Bronchial epithelial cell (primary cell): Measurements from ENCODE around the gene SEZ6L. TPM values are rescaled to one million over a fixed set of nuclear protein-coding genes. Genes with fewer than 3 reads are reported as not detected.

Source experiments
- DNase-seq: peaks from one replicate; pipeline ENCODE4 v3.0.0-alpha.2; 2010; ENCODE audit warnings: low read depth
- FAIRE-seq: peaks from 2 replicates; lab custom pipeline; 2011; peaks lifted over from hg19 to GRCh38; lab: Jason Lieb, UNC
- H3K27me3 ChIP-seq: 2 replicates; pipeline ENCODE4 v1.5.1; 2011; ENCODE audit warnings: low read length; ENCODE audit not compliant: control insufficient read depth, insufficient read depth
- H3K36me3 ChIP-seq: 2 replicates; pipeline ENCODE4 v1.5.1; 2011; ENCODE audit warnings: low read length; ENCODE audit not compliant: control insufficient read depth, insufficient read depth
- H3K4me3 ChIP-seq: 2 replicates; pipeline ENCODE4 v1.5.1; 2011; ENCODE audit warnings: mild to moderate bottlenecking, low read depth, low read length, control low read depth
- total RNA-seq: library from RNA; depleted of rRNA; stranded (reverse); fragments of >200 nt; gene quantifications from 2 replicates; pipeline ENCODE4 v1.2.1, GENCODE V29; 2014
- TF ChIP-seq, protein P1 (sequence below): IDR thresholded peaks from 2 replicates; pipeline ENCODE4 v1.5.1; 2011; ENCODE audit warnings: mild to moderate bottlenecking, moderate library complexity, low read length, control low read depth, inconsistent platforms; ENCODE audit not compliant: insufficient read depth, severe bottlenecking

Gene SEZ6L
- total RNA-seq, 1 donor from 2014 or later = not detected

DNA sequence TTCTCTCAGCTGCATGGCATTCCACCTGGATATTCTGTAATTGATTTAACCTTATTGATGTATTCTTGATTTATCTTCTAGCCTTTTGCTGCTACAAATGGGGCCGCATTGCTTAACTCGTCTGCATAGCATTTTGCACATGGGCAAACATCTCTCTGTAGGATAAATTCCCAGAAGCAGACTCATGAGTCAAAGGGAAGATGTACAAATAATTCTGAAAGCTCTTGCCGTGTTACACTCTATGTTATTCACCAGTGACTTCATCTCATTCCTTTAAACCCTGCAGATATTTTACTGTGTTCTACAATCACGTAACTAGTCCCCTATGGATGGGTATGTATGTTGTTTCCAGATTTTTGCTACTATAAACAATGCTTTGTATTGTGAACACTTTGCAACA, 112.7 kb downstream of the SEZ6L start:
- no peak for FAIRE-seq

DNA sequence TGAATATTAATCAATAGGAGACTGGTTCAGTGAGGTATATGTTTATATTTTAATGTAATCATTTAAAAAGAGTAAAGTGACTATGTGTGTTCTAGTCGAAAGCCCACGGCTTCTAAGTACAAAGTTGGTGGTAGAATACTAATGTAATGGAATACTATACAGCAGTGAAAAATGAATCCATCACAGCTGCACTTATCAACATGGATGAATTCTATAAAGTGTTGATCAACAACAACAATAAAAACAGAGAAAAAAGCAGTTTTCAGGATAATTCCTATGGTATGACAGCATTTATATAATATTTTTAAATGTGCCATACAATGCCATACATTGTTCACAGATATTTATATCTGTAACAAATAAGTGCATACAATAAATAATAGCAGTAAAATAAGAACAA, 114.1 kb downstream of the SEZ6L start:
- H3K4me3 ChIP-seq = no peak overlapping the region
- FAIRE-seq (no peak), DNase-seq (no peak)
- no peaks in the 10 kb centered on the region for H3K36me3 ChIP-seq
- H3K27me3 ChIP-seq = no peaks in the 10 kb centered on the region
- TF ChIP-seq, protein P1, sequence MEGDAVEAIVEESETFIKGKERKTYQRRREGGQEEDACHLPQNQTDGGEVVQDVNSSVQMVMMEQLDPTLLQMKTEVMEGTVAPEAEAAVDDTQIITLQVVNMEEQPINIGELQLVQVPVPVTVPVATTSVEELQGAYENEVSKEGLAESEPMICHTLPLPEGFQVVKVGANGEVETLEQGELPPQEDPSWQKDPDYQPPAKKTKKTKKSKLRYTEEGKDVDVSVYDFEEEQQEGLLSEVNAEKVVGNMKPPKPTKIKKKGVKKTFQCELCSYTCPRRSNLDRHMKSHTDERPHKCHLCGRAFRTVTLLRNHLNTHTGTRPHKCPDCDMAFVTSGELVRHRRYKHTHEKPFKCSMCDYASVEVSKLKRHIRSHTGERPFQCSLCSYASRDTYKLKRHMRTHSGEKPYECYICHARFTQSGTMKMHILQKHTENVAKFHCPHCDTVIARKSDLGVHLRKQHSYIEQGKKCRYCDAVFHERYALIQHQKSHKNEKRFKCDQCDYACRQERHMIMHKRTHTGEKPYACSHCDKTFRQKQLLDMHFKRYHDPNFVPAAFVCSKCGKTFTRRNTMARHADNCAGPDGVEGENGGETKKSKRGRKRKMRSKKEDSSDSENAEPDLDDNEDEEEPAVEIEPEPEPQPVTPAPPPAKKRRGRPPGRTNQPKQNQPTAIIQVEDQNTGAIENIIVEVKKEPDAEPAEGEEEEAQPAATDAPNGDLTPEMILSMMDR = no peak

More for the DNA sequence above, 112.7 kb downstream of the SEZ6L start:
- H3K27me3 ChIP-seq = no peaks in the 10 kb centered on the region
- H3K4me3 ChIP-seq = no peak overlapping the region
- no peak for DNase-seq
- H3K36me3 ChIP-seq = no peaks in the 10 kb centered on the region
- TF ChIP-seq, protein P1 = no peak

DNA sequence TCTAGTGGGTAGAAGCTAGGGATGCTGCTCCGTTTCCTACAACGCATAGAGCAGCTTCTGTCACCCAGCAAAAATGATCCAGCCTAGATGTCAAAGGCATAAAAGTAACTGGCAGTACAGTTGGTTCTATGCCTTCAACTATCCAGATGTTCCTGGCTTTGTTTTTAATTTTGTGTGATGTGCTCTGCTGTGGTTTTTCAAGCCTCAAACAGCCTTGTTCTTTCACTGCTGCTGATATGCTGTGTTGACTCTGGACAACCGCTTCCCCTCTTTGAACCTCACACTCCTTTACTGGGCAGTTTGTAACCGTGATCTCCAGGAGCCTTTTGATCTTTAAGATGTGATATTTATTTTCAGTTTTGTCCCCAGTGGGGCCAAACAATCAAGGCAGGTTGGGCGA, 116.4 kb downstream of the SEZ6L start:
- TF ChIP-seq, protein P1 = no peak
- no peaks in the 10 kb centered on the region for H3K27me3 ChIP-seq
- peak; percentile 40 for FAIRE-seq
- DNase-seq = no peak
- no peak overlapping the region for H3K4me3 ChIP-seq
- H3K36me3 ChIP-seq = no peaks in the 10 kb centered on the region

DNA sequence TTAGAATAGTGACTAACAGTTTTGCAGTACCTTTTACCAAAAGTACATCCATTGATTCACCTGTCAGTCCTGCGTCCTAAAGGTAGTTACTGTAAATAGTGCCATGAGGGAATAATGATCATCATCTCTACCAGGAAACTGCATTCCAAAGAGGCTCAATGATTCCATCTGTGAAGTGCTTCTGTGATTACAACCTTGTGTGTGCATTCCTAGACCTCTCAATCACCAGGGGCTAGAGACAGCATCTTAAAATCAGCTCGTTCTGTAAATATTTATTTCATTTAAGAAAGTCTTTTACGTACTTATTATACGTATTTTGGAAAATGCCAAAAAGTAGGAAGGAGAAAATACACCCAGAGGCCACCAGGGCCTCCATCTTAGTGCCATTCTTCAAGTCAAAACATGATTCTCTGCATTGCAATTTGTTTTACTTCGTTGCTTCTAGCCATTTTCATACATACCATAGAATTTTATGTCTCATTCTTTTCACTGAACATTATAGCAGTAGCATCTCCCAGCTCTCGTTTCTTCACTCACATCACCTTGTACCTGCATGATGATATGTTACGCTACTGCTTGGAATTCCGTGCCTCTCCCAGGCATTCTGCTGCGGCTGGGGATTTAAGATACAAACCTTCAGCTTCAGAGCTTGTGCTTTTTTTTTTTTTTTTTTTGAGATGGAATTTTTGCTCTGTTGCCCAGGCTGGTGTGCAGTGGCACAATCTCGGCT, 117.0 kb downstream of the SEZ6L start:
- H3K4me3 ChIP-seq = no peak overlapping the region
- FAIRE-seq (no peak), DNase-seq (no peak)
- TF ChIP-seq, protein P1 = no peak
- H3K27me3 ChIP-seq = no peaks in the 10 kb centered on the region
- H3K36me3 ChIP-seq = no peaks in the 10 kb centered on the region

DNA sequence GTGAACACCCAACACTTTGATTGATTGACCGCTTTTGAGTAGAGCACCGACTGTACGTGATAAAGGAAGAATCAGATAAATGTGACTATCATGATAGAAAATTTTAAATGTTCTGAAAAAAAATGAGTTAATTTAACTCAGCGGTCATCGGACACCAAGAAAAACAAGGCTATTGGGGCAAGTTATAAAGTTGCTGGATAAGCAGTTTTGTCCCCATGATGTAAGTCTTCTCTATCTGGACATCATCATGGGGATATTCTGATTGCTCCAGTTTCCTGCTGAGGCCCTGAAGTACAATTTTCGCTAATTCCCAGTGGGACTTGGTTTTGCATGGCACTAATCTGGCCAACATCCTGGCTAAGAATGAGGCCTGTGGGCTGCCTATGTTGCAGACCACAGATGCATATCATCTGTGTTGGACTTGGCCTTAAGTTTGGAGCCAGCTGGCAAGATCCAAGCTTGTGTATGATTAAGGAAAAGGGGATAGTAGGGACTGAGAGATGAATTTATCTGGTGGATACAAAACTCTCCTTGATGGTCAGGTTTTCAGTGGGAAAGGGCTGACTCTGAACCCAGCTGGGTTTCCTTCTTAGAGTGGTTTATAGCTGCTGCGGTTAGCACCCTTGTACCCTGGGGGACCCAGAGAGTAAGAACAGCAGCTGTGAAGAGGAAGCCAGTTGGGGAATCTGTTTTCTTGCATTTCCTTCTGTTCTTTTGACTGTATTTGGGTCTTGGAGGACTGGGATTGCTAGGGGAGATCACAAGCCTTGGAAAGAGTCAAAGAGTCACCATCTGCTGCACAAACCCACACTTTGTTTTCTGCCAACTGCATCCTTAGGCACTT, 118.3 kb downstream of the SEZ6L start:
- FAIRE-seq (no peak), DNase-seq (no peak)
- TF ChIP-seq, protein P1 = no peak
- Histone ChIP-seq H3K27me3 (no peaks in the 10 kb centered on the region), H3K36me3 (no peaks in the 10 kb centered on the region), H3K4me3 (no peak overlapping the region)
